Stimulated activated naive CD8-positive, alpha-beta T cell treated with anti-CD3 and anti-CD28 coated beads, Interleukin-15, amount 100 ng/mL, for 72 hours (primary cell): ENCODE results near the gene SIPA1L3.

Experiments
- ATAC-seq: fragments of 150-1000 bp; cut with Tn5 transposase; 2 replicates; pipeline ENCODE4 v1.10.0; 2021; ENCODE audit warnings: mild to moderate bottlenecking, moderate library complexity
- DNase-seq, 2 donors: peaks; one replicate each; pipeline ENCODE4 v3.0.0; 2021 to 2022
- H3K27ac Mint-ChIP-seq, 2 donors: one replicate each; pipeline ENCODE4 v1.8.0; 2022; ENCODE audit warnings: mild to moderate bottlenecking in 2 of 2, mixed read lengths in 2 of 2, moderate library complexity in 2 of 2
- H3K27me3 Mint-ChIP-seq: one replicate; pipeline ENCODE4 v1.8.0; 2022; ENCODE audit warnings: mixed read lengths
- H3K4me1 Mint-ChIP-seq: one replicate; pipeline ENCODE4 v1.8.0; 2022; ENCODE audit warnings: mild to moderate bottlenecking, mixed read lengths
- H3K4me3 Mint-ChIP-seq, 2 donors: one replicate each; pipeline ENCODE4 v1.8.0; 2022; ENCODE audit warnings: mild to moderate bottlenecking in 2 of 2, mixed read lengths in 2 of 2, moderate library complexity in 1 of 2
- H3K9me3 Mint-ChIP-seq, 2 donors: one replicate each; pipeline ENCODE4 v1.8.0; 2022; ENCODE audit warnings: mixed read lengths in 2 of 2

Gene SIPA1L3

DNA sequence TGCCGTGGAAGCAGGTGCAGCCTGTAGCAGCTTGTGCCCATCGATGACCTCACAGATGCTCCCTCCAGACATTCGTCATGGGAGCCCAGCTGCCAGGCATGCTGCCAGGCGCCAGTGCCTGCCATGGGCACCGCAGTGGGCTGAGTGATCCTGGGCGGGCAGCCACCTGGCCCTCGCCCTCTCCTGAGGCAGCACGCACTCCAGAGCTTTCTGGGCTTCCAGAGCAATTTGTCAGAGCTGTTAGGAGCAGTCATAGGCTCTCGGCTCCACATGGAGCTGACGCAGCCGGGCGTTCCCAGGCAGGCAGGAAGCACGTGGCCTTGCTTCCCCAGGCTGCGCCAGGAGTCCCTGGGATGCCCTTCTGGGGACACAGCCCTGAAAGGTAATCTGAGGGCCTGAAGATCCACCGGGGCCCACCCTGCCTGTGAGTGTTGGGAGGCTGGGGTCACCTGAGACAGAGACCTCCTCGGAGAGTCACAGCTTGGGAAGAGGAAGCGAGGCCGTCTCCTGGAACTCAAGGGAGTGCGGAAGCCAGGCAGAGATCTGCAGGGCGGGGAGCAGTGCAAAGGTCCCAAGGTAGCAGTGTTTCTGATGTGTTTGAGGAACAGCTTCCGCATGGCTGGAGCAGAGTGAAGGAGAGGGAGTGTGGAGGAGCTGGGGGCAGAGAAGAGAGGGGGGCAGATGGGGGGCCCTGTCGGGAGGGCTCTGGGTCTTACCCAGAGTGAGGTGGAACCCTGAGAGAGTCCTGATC lies 266.5 kb downstream of the SIPA1L3 start:
- H3K27me3 Mint-ChIP-seq: no peaks in the 10 kb centered on the region
- ATAC-seq (no peak), DNase-seq (no peak)
- H3K27ac Mint-ChIP-seq: peak overlapping the region in 1 of 2 donors; percentile 80
- no peaks in the 10 kb centered on the region for H3K4me1 Mint-ChIP-seq
- no peak overlapping the region for H3K4me3 Mint-ChIP-seq
- H3K9me3 Mint-ChIP-seq: no peaks in the 10 kb centered on the region

DNA sequence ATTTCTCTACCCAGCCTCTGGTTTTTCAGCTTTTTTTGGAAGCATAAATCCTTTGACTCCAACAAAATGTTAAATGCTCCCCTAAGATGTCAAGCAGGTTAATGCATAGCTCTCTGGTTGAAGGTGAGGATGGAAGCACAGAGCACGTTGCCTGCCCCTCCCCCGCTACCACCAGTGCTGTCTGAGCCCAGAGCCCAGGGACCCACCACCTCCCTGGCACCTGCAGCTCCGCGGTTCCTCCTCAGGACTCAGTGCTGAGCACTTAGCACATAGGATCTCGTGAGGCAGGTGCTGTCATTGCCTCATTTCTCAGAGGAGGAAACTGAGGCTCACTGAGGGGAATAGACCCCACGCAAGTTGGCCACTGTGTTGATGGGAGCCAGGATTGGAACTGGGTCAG lies 268.4 kb downstream of the SIPA1L3 start:
- DNase-seq (no peak), ATAC-seq (no peak)
- peaks cover 4 to 8% of the 10 kb centered on the region in 2 donors for H3K9me3 Mint-ChIP-seq
- H3K4me1 Mint-ChIP-seq: no peaks in the 10 kb centered on the region
- H3K27me3 Mint-ChIP-seq: no peaks in the 10 kb centered on the region
- no peak overlapping the region for H3K27ac Mint-ChIP-seq
- no peak overlapping the region for H3K4me3 Mint-ChIP-seq

DNA sequence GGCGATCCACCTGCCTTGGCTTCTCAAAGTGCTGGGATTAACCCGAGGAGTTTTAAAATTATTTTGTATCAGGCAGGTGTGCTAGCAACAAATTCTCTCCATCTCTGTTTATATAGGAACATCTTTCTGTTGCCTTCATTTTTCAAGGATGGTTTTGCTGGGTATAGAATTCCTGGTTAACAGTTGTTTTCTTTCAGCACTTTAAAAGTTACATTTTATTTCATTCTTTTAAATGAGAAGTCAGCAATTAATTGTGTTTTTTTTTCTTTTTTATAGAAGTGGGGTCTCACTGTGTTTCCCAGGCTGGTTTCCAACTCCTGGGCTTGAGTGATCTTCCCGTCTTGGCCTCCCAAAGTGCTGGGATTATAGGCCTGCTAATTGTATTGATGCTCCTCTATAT lies 273.1 kb downstream of the SIPA1L3 start:
- Mint-ChIP-seq H3K9me3 (peaks cover 10 to 15% of the 10 kb centered on the region in 2 donors), H3K27me3 (no peaks in the 10 kb centered on the region), H3K4me1 (no peaks in the 10 kb centered on the region), H3K27ac (no peak overlapping the region), H3K4me3 (no peak overlapping the region)
- ATAC-seq (no peak), DNase-seq (no peak)

DNA sequence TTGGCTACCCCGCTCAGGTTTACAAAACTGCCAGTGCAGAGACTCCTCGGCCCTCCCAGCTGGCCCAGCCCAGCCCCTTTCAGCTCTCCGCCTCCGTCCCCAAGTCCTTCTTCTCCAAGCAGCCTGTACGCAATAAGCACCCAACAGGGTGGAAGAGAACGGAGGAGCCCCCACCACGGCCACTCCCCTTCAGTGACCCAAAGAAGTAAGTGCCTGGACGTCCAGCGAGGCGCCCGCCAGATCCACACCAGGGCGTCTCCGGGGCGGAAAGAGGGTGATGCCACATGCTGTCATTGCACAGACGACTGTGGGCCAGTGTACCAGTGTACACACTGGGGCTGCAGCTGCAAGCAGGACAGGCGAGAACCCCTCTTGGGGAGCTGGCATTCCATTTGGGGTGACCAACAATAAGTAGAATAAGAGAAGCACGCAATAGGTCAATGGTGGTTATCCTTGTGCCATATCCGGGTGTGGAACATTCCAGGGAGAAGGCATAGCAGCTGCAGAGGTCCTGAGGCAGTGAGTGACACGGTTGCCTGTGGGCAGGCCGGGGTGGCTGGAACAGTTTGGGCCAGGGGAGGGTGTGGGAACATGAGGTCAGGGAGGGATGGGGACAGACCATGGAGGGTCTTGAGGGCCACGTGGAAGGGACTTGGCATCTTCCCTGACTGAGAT lies 275.7 kb downstream of the SIPA1L3 start:
- Mint-ChIP-seq H3K9me3 (peaks cover 10 to 15% of the 10 kb centered on the region in 2 donors), H3K27me3 (no peaks in the 10 kb centered on the region), H3K27ac (no peak overlapping the region), H3K4me1 (no peaks in the 10 kb centered on the region), H3K4me3 (no peak overlapping the region)
- ATAC-seq: no peak
- DNase-seq: no peak

DNA sequence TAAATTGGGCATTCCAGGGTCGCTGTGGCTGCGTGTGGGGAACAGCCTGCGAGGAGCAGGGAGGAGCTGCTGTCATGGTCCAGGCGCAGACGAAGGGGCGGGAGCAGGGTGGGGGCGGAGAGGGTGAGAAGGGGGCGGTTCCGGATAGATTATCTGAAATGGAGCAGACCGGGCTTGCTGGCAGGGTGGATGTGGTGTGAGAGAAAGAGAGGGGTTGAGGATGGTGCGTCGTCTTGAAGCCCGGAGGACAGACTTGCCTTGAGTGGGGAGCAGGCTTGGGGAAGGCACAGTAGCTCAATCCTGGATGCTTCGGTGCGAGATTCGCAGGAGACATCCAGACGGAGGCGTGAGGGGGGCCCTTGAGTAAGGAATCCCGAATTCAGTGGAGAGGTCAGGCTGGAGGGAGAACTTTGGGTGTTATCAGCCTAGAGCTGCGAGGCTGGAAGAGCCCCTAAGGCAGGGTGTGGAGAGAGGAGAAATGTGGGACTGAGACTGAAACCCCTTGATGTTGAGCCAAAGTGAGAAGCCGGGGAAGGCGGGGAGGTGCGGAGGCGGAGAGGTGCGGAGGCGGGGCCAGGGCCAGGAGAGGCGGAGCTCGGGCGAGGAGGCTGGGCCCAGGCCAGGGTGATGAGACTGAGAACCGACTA lies 276.4 kb downstream of the SIPA1L3 start:
- no peak for DNase-seq
- H3K4me3 Mint-ChIP-seq: no peak overlapping the region
- ATAC-seq: no peak
- no peaks in the 10 kb centered on the region for H3K27me3 Mint-ChIP-seq
- H3K9me3 Mint-ChIP-seq: peaks cover 10 to 15% of the 10 kb centered on the region in 2 donors
- no peaks in the 10 kb centered on the region for H3K4me1 Mint-ChIP-seq
- H3K27ac Mint-ChIP-seq: no peak overlapping the region

DNA sequence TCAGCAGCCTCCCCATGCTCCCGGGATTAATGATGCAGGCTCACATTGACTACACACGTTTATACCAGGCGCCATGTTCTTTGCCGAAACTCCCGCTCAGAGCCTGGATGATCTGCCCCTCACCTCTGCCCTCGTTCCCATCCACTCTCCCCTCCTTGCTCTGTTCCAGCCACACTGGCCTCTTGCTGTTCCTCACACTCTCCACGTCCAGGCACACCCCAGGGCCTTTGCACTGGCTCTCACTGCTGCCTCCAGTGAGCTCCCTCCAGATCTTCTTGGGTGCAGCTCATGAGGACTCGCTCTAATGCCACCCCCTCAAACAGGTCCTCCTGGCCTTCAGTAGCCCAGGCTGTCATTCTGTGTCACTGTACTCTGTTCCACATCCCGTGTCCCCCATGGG lies 277.8 kb downstream of the SIPA1L3 start:
- ATAC-seq (no peak), DNase-seq (no peak)
- no peaks in the 10 kb centered on the region for H3K27me3 Mint-ChIP-seq
- H3K4me3 Mint-ChIP-seq: no peak overlapping the region
- peaks cover 6 to 7% of the 10 kb centered on the region in 2 donors for H3K9me3 Mint-ChIP-seq
- no peak overlapping the region for H3K27ac Mint-ChIP-seq
- H3K4me1 Mint-ChIP-seq: peaks cover 9% of the 10 kb centered on the region

DNA sequence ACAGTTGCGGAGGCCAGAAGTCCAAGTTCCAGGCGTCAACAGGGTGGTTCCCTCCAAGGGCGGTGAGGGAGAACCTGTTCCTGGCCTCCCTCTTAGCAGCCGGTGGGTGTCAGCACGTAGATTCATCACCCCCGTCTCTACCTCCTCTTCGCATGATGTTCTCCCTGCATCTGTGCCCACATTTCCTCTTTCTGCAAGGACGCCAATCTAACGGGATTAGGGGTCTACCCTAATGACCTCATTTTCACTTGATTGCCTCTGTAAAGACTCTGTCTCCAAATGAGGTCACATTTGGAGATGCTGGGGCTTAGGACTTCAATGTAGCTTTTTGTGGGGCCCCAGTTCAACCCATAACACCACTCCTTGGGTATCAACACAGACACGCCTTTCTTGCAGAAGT lies 278.6 kb downstream of the SIPA1L3 start:
- DNase-seq (no peak), ATAC-seq (no peak)
- peaks cover 16% of the 10 kb centered on the region for H3K4me1 Mint-ChIP-seq
- peaks cover 6 to 7% of the 10 kb centered on the region in 2 donors for H3K9me3 Mint-ChIP-seq
- no peaks in the 10 kb centered on the region for H3K27me3 Mint-ChIP-seq
- H3K4me3 Mint-ChIP-seq: no peak overlapping the region
- no peak overlapping the region for H3K27ac Mint-ChIP-seq

DNA sequence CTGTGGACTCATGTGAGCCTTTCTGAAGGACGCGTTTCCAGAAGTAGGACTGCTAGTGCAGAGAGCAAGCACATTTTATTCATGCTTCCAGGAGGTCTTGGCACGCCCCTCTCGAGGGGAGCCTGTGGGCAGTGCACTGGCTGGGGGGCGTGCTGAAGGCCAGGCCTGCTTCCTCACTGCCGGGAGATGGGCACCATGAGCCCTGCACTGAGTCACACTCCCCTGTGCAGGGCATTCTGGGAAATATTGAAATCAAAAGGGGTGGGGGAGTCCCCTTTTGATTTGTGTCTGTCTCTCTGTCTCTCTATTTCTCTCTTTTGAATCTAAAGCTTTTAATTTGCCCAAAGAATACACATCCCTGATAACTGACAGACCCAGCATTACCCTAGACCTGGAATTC lies 283.1 kb downstream of the SIPA1L3 start:
- ATAC-seq (peak; percentile 79), DNase-seq (no peak)
- Mint-ChIP-seq H3K4me3 (no peak overlapping the region), H3K4me1 (peaks cover 16% of the 10 kb centered on the region), H3K27me3 (no peaks in the 10 kb centered on the region), H3K9me3 (peaks cover under 1 to 1% of the 10 kb centered on the region in 2 donors), H3K27ac (no peak overlapping the region)

DNA sequence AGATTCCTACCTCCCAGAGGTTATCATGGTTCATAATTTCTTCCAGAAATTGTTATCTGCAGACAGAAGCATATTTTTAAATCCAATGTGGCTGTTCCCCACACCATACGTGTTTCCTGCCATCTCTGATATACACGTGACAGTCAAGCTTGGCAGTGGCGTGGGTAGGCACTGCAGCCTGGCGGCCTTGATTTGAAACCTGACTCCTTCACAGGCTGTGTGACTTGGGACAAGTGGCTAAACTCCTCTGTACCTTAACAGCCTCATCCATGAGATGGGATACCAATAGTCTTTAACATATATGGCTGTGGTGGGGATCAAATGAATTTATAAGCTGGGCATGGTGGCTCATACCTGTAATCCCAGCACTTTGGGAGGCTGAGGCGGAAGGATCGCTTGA lies 283.8 kb downstream of the SIPA1L3 start:
- no peak overlapping the region for H3K27ac Mint-ChIP-seq
- no peak overlapping the region for H3K4me3 Mint-ChIP-seq
- ATAC-seq (no peak), DNase-seq (no peak)
- H3K4me1 Mint-ChIP-seq: peaks cover 16% of the 10 kb centered on the region
- H3K9me3 Mint-ChIP-seq: peaks cover 6 to 9% of the 10 kb centered on the region in 2 donors
- no peaks in the 10 kb centered on the region for H3K27me3 Mint-ChIP-seq

DNA sequence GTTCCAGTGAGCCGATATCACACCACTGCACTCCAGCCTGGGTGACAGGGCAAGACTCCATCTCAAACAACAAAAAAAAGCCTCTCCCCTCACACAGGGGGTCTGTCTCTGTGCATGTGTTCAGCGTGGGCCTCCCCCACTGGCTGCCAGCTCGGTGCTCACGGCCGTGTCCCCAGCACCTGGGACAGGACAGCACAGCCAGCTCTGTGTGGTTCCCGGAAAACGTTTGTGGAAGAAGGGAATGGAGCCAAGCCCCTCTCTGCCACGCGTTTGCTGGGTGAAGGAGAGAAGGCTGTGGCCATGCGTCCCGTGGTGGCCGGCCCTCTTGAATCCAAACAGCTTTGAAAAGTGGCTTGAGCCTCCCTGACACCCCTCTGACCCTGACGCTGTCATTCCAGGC lies 284.7 kb downstream of the SIPA1L3 start:
- Mint-ChIP-seq H3K4me3 (no peak overlapping the region), H3K9me3 (peaks cover 6 to 16% of the 10 kb centered on the region in 2 donors), H3K27me3 (no peaks in the 10 kb centered on the region), H3K4me1 (peaks cover 16% of the 10 kb centered on the region), H3K27ac (no peak overlapping the region)
- ATAC-seq (no peak), DNase-seq (no peak)

DNA sequence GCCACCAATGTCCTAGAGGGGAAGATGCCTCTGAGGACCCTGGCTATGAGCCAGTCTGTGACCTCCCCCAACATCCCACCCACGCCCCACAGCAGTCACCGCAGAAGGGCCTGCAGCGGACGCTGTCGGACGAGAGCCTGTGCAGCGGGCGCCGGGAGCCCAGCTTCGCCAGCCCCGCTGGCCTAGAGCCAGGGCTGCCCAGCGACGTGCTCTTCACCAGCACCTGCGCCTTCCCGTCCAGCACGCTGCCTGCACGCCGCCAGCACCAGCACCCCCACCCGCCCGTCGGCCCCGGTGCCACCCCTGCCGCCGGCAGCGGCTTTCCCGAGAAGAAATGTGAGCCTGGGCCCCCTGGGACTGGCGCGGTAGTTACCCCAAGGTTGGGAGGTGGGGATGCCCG lies 286.4 kb downstream of the SIPA1L3 start:
- no peak for ATAC-seq
- no peak overlapping the region for H3K4me3 Mint-ChIP-seq
- no peak for DNase-seq
- H3K9me3 Mint-ChIP-seq: peaks cover 6 to 16% of the 10 kb centered on the region in 2 donors
- peaks cover 16% of the 10 kb centered on the region for H3K4me1 Mint-ChIP-seq
- H3K27ac Mint-ChIP-seq: no peak overlapping the region
- no peaks in the 10 kb centered on the region for H3K27me3 Mint-ChIP-seq

DNA sequence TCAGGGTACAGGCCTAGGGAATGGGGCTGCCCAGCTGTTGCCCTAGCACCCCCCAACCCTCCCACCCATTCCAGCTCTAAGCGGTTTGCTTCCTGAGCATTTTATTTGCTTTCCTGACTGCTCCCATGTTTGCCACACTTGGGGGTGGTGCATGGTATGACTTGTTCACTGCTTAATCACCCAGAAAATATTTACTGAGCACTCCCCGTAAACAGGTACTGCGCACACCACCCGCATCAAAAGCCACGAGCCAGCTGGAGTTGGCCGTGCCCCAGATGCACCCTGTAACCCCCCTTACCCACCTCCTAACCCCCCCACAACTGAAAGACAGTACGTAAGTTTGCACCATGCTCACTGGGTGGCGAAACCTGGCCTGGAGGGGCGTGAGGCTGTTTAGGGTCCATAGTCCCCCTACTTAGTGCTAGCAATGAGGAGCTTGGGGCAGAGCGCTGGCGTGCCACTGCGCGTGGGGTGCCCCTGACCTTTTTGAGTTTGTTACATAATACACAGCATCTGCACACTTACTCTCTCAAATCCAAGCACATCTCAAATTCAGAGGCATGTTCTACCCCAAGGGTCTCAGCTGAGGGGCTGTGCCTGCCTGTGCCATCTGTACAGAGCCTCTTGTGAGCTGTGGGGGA lies 287.2 kb downstream of the SIPA1L3 start:
- H3K27ac Mint-ChIP-seq: no peak overlapping the region
- no peak overlapping the region for H3K4me3 Mint-ChIP-seq
- DNase-seq (no peak), ATAC-seq (no peak)
- peaks cover 6 to 16% of the 10 kb centered on the region in 2 donors for H3K9me3 Mint-ChIP-seq
- peaks cover 10% of the 10 kb centered on the region for H3K4me1 Mint-ChIP-seq
- no peaks in the 10 kb centered on the region for H3K27me3 Mint-ChIP-seq

DNA sequence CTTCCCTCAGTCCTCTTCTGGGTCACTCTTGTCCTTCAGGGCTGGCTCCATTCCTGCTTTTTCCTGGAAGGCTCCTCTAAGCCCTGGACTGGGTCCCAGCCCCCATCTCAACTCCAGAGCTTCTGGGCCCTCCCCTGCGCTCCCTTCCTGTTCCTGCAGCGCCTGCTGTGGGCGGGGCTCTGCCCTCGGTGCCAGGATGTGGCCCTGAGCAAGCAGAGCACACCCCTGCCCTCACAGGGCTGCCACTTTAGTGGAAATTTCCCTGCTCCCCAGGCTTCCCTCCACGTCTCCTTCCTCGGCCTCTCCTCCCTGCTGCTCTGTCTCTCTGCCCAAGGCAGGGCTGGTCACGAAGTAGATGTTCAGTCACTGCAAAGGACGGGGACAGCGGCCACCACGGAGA lies 288.2 kb downstream of the SIPA1L3 start:
- Mint-ChIP-seq H3K27ac (peak overlapping the region; percentile 21 to 49), H3K9me3 (peaks cover 6 to 16% of the 10 kb centered on the region in 2 donors), H3K27me3 (no peaks in the 10 kb centered on the region), H3K4me1 (peaks cover 3% of the 10 kb centered on the region), H3K4me3 (no peak overlapping the region)
- ATAC-seq (no peak), DNase-seq (no peak)

DNA sequence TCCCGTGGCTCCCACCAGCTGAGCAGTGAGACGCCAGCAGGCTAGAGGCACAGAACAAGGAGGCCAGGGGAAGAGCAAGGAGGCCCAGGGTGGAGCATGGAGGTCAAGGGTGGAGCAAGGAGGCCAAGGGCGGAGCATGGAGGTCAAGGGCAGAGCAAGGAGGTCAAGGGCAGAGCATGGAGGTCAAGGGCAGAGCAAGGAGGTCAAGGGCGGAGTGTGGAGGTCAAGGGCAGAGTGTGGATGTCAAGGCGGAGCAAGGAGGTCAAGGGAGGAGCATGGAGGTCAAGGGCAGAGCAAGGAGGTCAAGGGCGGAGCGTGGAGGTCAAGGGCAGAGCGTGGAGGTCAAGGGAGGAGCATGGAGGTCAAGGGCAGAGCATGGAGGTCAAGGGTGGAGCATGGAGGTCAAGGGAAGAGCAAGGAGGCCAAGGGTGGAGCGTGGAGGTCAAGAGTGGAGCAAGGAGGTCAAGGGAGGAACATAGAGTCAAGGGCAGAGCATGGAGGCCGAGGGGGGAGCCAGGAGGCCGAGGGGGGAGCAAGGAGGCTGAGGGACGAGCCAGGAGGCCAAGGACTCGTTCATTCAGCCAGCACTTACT lies 289.3 kb downstream of the SIPA1L3 start:
- DNase-seq (no peak), ATAC-seq (no peak)
- no peak overlapping the region for H3K4me3 Mint-ChIP-seq
- H3K27me3 Mint-ChIP-seq: no peaks in the 10 kb centered on the region
- peaks cover 6 to 16% of the 10 kb centered on the region in 2 donors for H3K9me3 Mint-ChIP-seq
- H3K4me1 Mint-ChIP-seq: no peaks in the 10 kb centered on the region
- peak overlapping the region; percentile 44 to 92 for H3K27ac Mint-ChIP-seq

DNA sequence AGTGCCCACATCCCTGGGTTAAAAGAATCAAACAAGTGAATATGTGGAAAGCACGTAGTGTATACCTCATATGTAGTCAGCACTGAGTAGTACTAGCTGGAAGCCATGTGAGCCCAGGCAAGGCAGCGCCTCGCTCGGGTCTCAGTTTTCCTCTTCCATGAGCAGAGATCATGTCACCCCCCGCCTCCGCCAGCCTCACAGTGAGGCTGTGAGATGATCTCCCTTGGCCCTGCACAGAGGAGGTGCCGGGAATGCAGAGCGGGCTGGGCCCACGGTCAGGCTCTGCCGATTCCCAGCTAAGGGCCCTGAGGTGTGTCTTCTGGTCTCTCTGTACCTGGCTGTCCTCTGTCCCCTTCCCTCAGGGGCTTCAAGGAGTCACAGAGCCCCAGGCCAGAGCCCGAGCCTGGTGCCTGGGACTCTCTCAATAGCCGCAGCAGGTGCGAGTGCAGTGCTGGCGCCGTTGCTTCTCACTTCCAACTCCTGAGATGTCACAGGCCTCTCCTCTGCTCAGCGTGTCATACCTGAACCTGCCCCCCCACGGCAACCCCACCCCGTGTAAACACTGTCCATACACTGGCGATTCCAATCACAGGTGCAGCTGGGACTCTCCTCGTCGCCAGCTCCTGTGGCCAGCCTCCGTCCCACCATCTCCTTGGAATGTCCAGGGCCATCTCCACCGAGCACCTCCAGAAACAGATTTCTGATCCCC lies 290.1 kb downstream of the SIPA1L3 start:
- ATAC-seq (no peak), DNase-seq (no peak)
- Mint-ChIP-seq H3K27ac (no peak overlapping the region), H3K4me3 (no peak overlapping the region), H3K27me3 (no peaks in the 10 kb centered on the region), H3K4me1 (no peaks in the 10 kb centered on the region), H3K9me3 (peaks cover 6 to 16% of the 10 kb centered on the region in 2 donors)
